Measurements from ENCODE around the gene SYK. TPM values are rescaled to one million over a fixed set of nuclear protein-coding genes. Genes with fewer than 3 reads are reported as not detected.
"Not testable (repeated sequence)": the region's sequence is repeated elsewhere in the genome, so short reads cannot be mapped to it uniquely, and the experiment has no call there.

The SYK gene
- polyA plus RNA-seq, 1 donor: 2.5 TPM

DNA sequence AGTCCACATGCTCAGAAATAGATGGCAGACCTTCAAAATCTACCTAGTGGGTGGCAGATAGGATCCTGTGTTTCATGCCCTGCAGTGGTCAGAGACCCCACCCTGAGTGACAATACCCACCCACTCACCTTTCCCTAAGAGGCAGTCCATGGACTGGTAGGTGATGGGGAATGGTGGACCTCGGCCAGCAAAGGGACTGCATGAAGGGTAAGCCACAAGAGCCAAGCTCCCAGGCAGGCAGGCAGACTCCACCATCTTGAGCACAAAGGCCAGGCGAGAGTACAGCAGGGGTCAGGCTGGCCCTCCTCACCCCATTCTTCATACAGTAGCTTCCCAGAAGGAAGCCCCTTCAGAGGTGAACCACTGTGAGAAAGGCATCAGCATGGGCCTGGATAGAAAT lies 78.4 kb downstream of the SYK start:
- DNase-seq (ENCODE audit: low read depth): no peak

- DNase-seq (ENCODE audit: low read depth): no peak
These were observed 79.0 kb downstream of the SYK start for GRCh38 chr9:90880669-90881068.

DNA sequence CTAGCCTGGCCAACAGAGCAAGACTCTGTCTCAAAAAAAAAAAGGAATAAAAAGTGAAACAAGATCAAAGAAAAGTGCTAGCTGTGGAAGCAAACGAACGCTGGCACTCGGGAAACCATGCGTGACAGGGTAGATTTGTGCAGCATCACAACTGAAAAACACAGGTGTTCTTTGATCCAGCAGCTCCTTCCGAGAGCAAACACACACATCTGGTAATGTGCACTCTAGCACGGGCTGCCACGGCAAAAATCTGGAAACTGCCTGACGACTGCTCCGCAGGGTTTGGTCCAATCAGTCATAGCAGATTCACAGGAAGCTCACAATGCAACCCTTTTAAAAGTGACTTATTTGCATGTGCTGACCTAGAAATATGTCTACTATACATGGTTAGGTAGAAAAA lies 80.0 kb downstream of the SYK start:
- no peak for DNase-seq (ENCODE audit: low read depth)

- no peak for DNase-seq (ENCODE audit: low read depth)
These were observed 81.5 kb downstream of the SYK start for GRCh38 chr9:90882991-90883600.

- DNase-seq (ENCODE audit: low read depth): no peak
These were observed 82.0 kb downstream of the SYK start for GRCh38 chr9:90883661-90884060.

DNA sequence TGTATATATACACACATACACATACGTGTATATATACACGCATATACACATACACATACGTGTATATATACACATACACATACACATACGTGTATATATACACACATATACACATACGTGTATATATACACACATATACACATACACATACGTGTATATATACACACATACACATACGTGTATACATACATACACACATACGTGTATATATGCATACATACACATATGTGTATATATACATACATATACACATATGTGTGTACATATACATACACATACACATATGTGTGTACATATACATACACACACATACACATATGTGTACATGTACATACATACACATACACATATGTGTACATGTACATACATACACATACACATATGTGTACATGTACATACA lies 82.6 kb downstream of the SYK start:
- no peak for DNase-seq (ENCODE audit: low read depth)

GRCh38 chr9:90886868-90887267 lies 85.2 kb downstream of the SYK start:
- not testable (repeated sequence) for DNase-seq (ENCODE audit: low read depth)

DNA sequence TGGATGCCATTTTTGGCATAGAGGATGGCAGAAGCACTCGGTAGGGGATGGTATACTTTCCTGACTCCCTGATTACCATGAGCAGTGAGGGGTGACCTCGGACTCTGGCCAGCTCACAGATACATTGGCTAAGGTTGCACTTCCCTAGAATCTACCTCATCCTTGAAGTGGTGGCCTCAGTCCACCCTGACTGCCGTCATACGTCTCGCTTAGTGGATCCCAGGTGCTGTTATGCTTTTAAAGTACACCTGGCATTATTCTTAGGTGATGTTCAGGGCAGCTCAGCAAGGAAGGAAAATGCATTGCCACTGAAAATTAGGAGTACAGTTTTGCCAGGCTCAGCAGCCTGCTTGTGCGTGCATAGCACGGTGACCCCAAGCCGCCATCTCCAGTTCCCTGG lies 87.3 kb downstream of the SYK start:
- no peak for DNase-seq (ENCODE audit: low read depth)

DNA sequence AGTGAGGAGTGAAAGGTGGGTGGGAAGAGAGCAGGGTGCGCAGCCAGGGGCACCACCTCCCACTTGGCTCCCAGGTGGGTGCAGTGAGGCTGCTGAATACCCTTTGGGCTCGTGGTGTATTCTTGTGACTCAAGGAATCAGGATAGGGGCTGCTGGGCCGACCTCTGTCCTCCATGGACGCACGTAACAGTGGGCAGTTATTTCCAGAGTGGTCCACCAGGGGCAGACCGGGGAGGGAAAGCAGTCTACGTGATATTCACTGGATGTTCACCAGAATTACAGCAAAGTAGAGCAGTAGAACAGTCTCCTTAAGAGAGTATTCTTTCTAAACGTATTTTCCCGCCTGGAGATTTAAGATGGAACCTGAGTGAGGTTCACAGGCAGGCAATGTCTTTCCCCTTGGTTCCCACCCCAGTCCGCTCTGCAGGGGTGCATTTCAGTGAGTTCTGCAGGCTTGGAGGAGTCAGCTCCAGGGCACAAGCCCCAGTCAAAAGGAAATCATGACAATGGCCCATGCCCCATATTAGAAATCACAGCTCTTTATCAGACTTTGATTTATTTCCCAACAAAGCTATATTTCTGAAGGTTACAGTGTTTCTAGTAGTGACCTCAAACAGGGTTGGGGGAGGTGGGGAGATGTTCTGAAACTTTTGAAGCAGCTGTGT lies 88.7 kb downstream of the SYK start:
- DNase-seq (ENCODE audit: low read depth): no peak

DNA sequence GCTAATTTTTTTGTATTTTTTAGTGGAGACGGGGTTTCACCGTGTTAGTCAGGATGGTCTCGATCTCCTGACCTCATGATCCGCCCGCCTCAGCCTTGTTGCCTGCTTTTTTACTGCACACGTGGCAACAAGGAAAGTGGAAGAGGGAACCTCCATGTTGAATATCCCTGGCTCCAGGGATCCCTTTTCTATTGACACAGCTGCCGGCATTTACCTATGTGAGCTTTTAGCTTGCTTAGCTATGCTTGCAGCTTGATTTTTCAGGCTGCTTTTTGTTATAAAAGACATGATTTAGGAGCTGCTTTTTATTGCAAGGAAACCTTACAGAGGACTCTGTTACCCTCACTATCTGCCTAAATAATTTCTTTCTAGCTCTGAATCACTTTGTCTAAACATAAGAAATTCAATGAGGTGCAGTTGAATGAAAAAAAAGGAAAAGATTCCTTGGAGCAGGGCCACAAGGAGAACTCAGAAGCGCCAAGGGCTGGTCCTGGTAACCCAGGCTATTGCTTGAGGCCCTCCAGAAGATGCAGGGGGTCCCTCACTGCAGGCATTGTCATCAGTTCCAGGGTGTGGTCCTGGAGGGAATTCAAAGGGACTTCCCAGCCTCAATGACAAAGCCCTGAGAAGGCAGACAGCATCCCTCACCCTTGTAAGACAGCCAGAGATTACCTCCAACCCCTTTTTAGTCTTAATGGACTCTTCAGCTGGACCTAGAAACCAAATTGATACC lies 89.9 kb downstream of the SYK start:
- DNase-seq (ENCODE audit: low read depth): no peak

GRCh38 chr9:90892918-90893317 lies 91.3 kb downstream of the SYK start:
- no peak for DNase-seq (ENCODE audit: low read depth)

GRCh38 chr9:90893706-90894105 lies 92.1 kb downstream of the SYK start:
- no peak for DNase-seq (ENCODE audit: low read depth)

GRCh38 chr9:90894986-90895687 lies 93.5 kb downstream of the SYK start:
- no peak for DNase-seq (ENCODE audit: low read depth)

- no peak for DNase-seq (ENCODE audit: low read depth)
These were observed 94.2 kb downstream of the SYK start for GRCh38 chr9:90895786-90896185.

DNA sequence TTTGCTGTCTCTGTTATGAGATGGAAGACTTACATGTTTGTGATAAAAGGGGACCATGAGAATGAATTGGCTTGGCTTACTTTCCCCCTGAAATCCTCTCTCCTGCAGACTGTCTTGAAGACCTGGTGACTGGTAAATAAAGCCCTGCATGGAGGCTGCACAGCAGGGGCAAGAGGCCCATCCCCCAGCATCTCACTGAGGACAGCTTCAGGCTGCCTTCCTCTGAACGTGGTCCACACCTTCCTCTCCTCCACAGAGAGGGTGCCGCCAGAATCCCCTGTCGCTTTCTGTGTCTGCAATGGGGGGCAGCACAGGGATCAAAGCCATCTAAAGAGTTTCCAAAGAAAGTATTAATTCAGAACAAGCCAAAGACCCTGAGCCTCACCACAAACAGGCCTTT lies 94.6 kb downstream of the SYK start:
- no peak for DNase-seq (ENCODE audit: low read depth)

DNA sequence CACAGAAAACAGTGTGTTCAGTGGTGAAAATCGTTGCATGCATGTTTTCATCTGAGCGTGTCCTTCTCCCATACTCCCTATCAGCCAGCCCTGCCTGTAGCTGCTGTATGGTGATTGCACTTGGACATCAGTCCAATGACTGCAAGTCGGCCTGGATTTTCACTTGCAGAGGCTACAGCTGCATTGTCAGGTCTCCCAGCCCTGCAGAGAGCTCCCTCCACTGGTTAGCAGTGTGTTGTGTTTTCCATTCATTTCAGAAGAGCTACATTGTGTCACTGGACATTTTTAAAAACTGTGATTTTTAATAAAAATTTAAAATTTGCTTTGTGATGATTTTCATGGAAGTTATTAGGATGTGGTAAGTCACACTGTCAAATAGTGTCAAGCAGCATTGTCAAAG lies 96.6 kb downstream of the SYK start:
- peak; percentile 9 for DNase-seq (ENCODE audit: low read depth)

DNA sequence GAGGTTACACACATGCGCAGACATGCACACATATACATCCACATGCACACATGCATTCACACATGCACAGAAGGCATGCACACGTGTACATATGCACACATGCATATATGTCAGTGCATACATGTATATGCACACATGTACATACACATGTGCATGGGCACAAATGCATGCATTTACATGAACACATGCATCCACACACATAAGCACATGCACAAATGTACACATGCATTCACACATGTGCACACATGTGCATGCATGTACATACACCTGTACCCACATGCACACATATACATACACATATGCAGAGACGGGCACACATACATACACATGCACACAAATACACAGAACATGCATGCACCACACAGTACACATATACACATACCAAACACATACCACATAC lies 97.7 kb downstream of the SYK start:
- DNase-seq (ENCODE audit: low read depth): no peak

DNA sequence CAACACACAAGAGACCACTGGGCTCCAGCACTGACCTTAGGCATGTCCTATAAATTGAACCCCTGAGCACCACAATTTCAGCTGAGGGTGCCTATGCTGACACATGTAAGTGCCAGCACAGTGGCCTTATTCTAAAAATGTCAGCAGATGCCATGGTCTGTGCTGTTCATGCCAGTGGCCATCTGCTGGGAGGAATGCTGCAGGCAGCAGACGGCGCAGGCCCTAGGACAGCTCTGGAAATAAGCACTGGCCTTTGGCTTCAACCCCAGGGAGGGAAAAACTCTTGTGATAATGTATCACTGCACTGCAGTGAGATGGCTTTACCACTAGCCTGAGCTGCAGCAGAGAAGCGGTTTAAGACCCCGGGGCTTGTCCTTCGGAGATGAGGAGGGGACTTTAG lies 98.5 kb downstream of the SYK start:
- DNase-seq (ENCODE audit: low read depth): no peak

- no peak for DNase-seq (ENCODE audit: low read depth)
These were observed 100.3 kb downstream of the SYK start for GRCh38 chr9:90901933-90902332.

- no peak for DNase-seq (ENCODE audit: low read depth)
These were observed 102.3 kb downstream of the SYK start for GRCh38 chr9:90903766-90904424.

- DNase-seq (ENCODE audit: low read depth): no peak
These were observed 103.3 kb downstream of the SYK start for GRCh38 chr9:90904706-90905478.

Data from forelimb muscle (tissue), 1 donor.